Measurements from ENCODE around the gene REV1.
"Not testable (repeated sequence)": the region's sequence is repeated elsewhere in the genome, so short reads cannot be mapped to it uniquely, and the experiment has no call there.

REV1 gene

DNA sequence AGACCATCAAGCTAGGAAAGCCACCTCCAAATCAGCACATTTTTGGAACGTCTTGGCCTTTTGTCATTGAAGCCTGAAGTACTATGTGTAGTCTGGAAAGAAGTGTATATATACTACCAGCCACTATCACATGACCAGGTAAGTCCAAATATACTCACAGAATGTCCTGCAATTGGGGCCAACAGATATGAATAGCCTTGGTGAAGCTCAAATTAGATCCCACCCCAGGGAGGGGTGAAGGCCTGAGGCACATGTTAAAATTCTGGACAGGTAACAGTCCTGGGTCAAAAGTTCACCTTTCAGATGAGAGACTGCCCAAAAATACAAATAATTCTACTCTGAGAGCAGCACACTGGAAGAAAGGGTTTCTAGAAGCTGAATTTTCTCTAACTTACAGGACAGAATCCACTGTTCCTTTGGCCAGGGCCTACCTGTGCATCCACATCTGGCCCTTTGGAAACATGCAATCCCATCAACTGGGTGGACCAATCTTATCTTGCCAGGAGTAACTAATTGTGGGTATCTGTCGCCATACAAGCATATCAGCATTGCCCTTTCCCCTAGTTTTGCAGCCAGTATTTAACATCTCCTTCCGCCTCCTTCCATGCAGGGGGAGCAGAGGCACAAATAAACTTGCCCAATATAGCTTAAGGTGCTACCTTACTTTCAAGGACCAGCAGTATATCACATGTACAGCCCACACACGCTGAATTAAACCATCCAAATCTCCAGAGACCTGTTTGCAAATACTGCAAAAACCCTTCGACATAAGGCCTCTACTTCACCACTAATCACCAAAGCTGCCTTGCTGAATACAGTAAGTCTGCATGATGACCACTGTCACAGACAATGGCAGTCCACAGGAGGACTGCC, 84.8 kb downstream of the REV1 start:
- DNase-seq (ENCODE audit: low read depth in 2 of 3, low spot score in 1 of 3) = no peak

DNA sequence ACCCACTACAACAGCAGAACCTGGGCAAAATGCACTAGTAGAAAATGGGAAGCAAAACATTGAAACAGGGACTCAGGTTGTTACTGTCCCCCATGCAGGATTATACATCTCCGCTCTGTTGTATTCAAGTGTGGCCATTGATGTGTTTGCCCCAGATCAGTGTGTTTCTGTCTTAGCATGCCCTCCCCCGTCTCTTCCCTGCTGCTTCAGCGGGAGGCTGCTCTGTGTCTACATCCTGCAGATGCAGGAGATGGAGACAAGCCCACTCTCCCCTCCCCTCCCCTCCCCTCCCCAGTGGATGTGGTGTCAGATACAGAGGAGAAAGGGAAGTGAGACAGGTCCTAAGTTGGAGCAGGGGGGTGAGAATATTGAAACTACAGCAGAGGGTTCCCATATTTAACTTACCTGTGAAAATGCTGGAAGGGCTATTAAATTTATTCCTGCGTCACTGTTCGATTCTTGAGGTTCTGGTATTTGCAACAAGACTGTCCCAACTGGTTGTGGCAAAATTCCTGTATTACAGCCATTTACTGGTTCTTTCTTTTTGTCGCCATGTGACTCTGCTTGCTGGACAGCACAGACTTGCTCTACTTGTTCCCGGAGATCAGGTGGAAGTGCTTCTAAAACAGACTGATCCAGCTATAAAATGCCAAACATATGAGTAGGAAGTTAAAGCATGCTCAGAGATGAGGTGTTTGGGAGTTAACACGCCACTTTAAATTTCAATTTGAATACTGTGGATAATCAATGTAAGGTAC, 85.6 kb downstream of the REV1 start:
- DNase-seq (ENCODE audit: low read depth in 2 of 3, low spot score in 1 of 3) = no peak

DNA sequence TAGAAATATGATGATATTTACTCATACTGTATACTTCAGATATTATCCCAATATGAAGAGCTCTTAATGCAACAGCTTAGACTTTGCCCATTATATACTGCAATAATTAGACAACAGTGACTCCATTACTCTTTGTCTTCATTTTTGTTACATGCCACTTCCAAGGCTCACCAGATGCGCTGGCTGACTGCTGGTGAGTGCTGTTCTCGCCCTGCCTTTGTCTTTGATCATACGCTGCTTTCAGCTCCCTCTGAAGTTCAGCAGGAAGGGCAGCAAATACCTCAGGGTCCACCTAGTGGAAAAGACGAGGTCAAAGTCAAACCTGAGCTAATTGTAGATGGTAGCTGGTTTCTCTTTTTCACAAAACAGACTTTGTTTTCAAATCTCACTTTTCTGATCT, 86.3 kb downstream of the REV1 start:
- no peak for DNase-seq (ENCODE audit: low read depth in 2 of 3, low spot score in 1 of 3)

DNA sequence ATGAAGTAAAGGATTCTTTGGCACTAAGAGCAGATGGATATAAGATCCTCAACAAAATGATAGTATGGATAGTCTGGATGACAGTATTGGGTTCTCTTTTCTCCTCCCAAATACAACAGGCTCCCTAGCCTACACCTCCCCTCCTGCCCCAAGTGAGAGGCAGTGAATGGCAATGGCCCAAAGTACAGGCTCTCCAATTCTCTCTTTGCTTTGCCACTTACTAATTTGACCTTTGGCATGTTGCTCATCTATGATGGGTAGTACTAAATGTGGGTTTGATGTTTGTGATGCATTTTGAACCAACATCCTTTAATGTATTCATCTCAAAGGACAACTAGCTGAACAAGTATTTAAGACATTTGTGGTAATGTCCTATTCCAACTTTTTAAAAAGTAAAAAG, 86.7 kb downstream of the REV1 start:
- no peak for DNase-seq (ENCODE audit: low read depth in 2 of 3, low spot score in 1 of 3)

DNA sequence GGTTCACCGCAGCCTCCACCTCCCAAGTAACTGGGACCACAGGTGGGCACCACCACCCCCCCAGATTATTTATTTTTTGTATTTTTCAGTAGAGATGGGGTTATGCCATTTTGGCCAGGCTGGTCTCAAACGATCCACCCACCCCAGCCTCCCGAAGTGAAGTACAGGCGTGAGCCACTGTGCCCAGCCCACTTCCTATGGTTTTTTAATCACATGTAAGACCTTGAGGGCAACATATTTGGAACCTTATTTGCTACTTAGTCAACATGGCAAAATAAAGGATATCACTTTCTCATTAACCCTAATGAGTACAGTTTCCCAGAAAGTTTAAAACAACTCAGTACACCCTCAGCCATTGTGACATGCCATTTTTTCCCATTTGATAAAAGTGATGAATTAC, 88.0 kb downstream of the REV1 start:
- DNase-seq (ENCODE audit: low read depth in 2 of 3, low spot score in 1 of 3) = no peak

DNA sequence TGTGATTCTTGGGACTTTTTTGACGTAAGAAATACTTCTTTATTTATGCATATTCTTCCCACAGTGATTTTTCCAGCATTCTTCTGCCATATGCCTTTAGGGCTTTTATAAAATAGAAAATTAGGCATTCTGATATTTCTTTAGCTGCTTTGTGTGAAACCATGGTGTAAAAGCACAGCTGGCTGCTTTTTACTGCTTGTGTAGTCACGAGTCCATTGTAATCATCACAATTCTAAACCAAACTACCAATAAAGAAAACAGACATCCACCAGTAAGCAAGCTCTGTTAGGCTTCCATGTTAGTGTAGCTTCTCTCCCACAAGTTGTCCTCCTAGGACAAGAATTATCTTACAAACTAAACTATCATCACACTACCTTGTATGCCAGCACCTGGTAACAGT, 90.0 kb downstream of the REV1 start:
- no peak for DNase-seq (ENCODE audit: low read depth in 2 of 3, low spot score in 1 of 3)

DNA sequence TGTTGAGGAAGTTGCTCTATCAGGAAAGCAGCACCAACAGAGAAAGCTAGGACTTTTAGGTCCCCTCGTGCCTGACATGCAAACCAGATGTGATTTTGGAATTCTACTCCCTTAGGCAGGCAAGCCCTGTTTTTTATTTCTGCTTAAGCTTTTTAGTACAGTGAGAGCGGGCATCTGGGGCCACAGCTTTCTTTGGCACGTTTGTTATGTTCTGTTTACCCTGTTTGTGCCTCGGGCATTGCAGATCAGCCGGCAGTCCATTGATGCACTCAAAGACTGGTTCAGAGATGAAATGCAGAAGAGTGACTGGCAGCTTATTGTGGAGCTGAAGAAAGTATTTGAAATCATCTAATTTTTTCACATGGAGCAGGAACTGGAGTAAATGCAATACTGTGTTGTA, 90.8 kb downstream of the REV1 start:
- DNase-seq (ENCODE audit: low read depth in 2 of 3, low spot score in 1 of 3) = no peak

DNA sequence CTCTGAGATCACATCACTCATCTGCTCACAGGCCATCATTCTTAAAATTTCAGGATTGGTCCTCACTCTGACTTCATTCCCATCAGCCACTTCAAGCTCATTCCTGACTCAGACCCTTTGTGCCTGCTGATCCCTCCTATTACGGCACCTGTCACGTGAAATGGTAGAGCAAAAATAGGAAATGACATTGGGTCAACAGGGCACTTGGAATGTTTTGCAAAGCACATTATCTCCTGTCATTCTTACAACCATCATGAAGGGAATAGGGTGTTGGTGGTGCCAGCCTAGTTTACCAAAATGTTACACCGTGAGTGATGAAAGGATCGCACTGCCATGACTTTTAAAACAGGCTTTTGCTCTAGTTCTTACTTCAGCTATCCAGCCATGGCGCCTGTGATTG, 91.5 kb downstream of the REV1 start:
- no peak for DNase-seq (ENCODE audit: low read depth in 2 of 3, low spot score in 1 of 3)

DNA sequence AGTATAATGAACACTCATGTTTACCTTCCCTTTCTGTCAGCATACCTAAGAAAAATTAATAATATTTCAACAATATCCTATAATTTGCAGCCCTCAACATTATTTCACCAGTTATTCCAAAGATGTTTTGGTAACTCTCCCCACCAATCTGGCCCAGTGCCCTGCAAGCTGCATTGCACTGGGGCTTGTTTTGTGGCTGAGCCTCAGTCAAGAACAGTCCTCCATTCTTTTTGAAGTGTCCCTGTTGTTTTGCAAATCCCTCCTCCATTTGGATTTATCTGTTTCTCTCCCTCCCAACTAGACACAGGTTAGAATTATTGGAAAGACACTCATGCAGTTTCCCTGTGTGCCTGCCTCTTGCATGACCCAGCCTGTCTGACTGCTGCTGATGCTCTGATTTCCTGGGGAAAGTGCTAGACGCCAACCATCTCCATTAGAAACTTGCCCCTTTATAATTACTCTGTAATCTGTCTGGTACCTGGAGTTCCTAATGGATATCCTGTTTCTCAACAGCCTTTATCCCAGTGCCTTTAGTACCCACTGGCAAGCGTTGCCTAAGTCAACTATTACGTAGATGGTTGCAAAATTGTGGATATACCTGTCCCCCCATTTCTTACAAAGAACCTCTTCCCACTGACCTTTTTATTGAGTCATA, 92.4 kb downstream of the REV1 start:
- DNase-seq (ENCODE audit: low read depth in 2 of 3, low spot score in 1 of 3) = no peak

DNA sequence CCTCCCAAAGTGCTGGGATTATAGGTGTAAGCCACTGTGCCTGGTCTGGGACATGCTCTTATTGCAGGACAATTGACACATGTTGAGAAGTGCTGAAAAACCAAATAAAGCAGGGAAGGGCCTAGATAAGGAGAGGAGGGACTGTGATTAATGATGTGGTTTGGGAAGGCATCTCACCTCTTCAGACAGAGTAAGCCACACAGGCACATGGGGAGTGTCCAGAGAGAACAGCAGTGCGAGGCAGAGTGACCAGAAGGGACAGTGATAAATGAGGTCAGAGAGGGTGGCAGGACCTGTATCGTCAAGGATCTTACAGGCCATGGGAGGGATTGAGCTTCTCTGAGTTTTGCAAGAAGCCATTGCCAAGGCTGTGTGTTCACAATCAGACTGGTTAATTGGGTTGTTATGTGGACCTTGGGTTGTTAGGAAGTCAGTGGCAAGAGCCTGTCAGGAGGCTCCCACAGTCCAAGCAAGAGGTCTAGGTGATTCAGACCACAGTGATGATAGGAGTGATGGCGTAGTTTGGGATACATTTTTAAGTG, 94.2 kb downstream of the REV1 start:
- DNase-seq (ENCODE audit: low read depth in 2 of 3, low spot score in 1 of 3) = no peak

DNA sequence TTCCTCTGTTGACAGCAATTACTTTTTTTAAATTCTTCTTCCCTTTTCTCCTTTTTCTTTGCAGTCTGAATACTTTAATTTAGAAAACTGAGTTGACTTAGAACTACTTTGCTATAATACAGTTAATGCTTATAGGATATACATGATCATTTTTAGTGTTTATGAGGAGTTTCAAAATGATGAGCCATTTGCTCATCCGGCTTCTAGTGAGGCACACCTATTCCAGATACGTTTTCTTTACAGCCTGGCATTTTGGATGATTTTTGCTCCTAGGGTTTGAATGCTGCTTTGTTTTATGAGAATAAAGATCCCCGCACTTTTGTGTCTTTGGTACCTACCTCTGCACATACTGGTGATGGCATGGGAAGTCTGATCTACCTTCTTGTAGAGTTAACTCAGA, 99.9 kb downstream of the REV1 start:
- DNase-seq (ENCODE audit: low read depth in 2 of 3, low spot score in 1 of 3) = no peak

DNA sequence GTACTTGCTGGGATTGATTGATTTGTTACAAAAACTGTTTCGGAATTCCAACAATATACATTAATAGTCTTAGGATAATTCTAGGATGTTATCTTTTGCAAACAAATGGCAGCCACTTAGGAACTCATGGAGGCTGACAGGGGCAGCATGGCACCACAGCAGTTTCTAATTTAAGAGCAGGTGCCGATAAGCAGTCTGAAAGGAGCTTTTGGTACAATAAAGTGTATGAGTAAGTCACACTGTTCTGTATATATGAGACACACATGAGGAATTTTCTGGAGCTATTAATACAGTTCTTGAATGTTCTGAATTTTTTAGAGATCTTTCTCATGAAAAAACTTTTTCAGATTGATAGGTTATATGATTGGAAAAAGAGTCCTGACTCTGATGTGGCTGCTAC, 100.4 kb downstream of the REV1 start:
- DNase-seq (ENCODE audit: low read depth in 2 of 3, low spot score in 1 of 3) = no peak

DNA sequence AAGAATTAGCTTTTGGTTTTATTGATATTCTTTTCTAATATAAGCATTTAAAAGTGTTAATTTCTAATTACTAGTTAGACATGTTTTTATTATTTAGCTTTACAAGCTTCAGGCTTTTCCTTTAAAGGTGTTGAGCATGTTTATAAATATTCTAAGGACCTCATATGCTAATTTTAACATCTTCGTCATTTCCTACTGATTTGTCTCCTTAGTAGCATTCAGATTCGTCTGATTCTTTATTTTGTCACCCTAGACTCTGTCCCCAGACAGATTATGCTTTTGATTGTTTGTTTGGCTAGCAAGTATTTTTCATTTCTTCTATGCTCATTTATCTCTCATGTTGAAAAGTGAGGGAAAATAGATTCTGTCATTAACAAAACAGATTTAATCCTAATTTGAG, 100.9 kb downstream of the REV1 start:
- no peak for DNase-seq (ENCODE audit: low read depth in 2 of 3, low spot score in 1 of 3)

DNA sequence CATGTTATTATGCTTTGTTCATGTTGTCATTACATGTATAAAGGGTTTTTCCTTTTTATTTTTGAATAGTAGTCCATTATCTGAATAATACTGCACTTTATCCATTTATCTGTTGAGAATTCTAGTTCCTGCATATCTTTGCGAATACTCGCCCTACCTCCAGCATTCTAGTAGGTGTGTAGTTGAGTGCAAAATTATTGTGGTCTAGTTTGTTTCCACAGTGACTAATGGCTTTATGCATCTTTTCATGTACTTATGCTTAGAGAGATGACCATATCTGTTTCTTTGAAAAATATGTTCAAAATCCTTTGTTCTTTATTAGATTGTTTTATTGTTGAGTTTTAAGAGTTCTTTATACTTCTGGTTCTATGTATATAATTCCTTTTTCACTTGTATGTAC, 103.8 kb downstream of the REV1 start:
- DNase-seq (ENCODE audit: low read depth in 2 of 3, low spot score in 1 of 3) = no peak

DNA sequence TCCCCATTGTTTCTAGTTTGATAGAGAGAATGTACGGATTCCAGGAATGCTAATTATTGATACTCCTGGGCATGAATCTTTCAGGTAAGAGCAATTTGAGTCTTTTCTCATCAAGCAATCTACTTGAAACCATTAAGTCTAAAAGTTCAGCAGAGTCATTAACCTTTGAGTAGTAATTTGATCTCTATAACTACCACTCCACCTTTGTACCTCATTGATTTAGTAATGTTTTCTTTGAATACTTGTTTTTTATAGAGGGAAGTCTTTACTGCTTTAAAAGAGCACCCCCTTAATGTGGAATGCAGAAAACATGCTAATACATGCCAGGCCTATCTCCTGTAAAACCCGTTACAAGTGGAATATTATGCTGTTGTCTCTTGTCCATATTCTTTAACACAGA, 107.7 kb downstream of the REV1 start:
- no peak for DNase-seq (ENCODE audit: low read depth in 2 of 3, low spot score in 1 of 3)

DNA sequence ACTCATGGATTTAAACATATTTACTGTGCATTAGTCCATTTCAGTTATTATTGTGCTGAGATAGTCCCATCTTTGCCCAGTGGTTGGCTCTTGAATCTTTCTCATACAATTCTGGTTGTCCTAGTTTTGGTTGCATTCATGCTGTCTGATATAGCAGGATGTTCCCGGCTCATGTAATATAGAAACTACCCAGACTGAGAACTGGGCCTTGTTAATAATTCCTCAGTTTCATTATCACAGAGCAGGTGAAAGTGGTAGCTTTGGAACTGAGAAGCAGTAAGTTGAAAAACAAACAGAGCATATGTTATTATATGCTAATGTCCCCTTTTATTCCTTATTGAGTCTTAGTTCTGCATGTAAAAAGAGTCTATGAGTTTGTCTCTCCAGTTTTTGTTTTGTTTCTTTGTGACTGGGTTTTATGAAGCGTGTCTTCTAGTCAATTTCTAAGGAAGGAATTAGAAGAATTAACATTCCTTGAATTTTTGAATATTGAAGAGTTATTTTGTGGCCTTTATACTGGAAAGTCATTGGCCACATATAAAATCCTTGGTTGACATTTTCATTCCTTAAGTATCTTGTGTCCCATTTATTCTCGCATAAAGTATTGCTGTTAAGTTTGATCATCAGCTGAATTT, 109.3 kb downstream of the REV1 start:
- no peak for DNase-seq (ENCODE audit: low read depth in 2 of 3, low spot score in 1 of 3)

DNA sequence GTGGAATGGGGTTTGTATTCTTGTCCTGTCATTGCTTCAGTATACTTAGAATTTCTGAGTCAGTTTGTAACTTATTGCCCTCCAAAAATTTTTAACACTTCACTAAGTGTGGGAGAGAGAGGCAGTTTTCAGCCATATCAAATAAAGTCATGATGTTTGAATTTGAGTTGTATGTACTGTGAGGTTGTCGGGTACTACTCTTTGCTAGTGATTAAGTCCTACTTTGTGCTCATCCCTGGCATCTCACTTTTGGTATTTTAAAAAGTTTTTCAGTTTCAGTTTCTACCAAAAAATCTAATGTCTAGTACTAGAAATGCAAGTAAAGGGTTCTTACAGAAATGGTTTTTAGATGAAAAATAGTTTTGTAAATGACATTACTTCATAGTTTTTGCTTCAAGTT, 111.9 kb downstream of the REV1 start:
- no peak for DNase-seq (ENCODE audit: low read depth in 2 of 3, low spot score in 1 of 3)

DNA sequence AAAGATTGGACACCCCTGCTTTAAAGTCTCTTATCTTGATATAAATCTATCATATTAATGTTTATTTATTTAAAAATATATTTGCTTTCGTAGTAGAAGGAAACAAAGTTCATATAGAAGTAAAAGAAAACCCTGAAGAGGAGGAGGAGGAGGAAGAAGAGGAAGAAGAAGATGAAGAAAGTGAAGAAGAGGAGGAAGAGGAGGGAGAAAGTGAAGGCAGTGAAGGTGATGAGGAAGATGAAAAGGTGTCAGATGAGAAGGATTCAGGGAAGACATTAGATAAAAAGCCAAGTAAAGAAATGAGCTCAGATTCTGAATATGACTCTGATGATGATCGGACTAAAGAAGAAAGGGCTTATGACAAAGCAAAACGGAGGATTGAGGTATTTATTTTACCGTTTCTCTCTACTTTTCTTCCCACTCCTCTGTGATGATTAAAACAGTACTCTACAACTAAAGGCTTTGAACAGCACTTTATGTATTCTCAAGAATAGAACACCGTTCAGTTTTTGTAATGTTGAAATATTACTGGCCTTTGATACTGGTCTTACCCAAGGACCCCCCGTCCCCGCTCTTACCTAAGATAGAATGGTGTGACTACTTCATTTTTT, 113.5 kb downstream of the REV1 start:
- no peak for DNase-seq (ENCODE audit: low read depth in 2 of 3, low spot score in 1 of 3)

DNA sequence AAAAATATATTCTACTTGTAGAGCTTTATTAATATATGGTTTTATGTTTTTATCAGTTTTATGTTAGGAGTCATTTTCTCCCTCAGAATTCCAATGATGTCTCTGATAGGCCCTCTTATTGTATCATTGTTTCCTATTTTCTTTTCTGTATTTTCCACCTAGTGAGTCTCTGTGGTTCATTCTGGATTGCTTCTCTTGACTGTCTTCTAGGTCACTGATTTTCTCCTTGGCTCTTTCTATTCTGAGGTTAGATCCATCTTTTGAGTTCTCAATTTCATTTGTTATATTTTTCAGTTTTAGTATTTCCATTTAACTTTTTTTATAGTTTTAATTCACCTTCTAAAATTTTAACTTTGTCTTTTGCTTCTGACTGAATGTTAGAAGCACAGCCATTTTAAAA, 115.1 kb downstream of the REV1 start:
- no peak for DNase-seq (ENCODE audit: low read depth in 2 of 3, low spot score in 1 of 3)

DNA sequence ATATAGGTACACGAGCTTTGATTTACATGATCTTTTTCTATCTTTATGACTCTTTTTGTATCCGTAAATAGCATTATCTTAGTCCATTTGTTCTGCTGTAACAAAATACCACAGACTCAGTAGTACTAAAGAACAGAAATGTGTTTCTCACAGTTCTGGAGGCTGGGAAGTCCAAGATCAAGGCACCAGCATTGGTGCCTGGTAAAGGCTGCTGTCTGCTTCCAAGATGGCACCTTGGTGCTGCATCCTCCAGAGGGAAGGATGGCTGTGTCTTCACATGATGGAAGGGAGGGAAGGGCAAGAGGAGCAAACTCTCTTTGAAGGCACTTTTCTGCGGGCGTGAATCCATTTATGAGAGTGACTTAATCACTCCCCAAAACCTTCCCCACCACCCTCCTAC, 116.7 kb downstream of the REV1 start:
- DNase-seq (ENCODE audit: low read depth in 2 of 3, low spot score in 1 of 3) = no peak

DNA sequence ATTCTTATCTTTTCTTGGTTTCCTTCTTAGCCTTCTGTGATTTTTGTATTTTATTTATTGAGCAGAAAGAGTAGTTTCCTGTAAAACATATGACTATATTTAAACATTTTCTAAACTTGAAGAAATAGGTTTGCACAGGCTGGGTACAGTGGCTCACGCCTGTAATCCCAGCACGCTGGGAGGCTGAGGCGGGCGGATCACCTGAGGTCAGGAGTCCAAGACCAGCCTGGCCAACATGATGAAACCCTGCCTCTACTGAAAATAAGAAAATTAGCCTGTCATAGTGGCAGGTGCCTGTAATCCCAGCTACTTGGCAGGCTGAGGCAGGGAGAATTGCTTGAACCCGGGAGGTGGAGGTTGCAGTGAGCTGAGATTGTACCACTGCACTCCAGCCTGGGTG, 121.0 kb downstream of the REV1 start:
- not testable (repeated sequence) for DNase-seq (ENCODE audit: low read depth in 2 of 3, low spot score in 1 of 3)
